BE2C (cell line): ENCODE data around the gene HAX1.

ENCODE experiments used
- DNase-seq: peaks from one replicate; pipeline ENCODE4 v3.0.0-alpha.2; 2020
- H3K27me3 ChIP-seq: fragments of 250-450 bp; sonication (Bioruptor Pico); 2 replicates; pipeline ENCODE4 v1.5.1; 2020; ENCODE audit warnings: mild to moderate bottlenecking
- H3K36me3 ChIP-seq: fragments of 250-450 bp; sonication (Bioruptor Pico); 2 replicates; pipeline ENCODE4 v1.5.1; 2020; ENCODE audit warnings: mild to moderate bottlenecking
- H3K4me1 ChIP-seq: fragments of 250-450 bp; sonication (Bioruptor Pico); 2 replicates; pipeline ENCODE4 v1.5.1; 2020
- H3K4me3 ChIP-seq: 2 replicates; pipeline ENCODE4 v1.5.1; 2011; ENCODE audit warnings: low read depth, low read length
- H3K9me3 ChIP-seq: fragments of 250-450 bp; sonication (Bioruptor Pico); 2 replicates; pipeline ENCODE4 v1.5.1; 2020
- TF ChIP-seq, protein P1 (sequence below): IDR thresholded peaks from 2 replicates; pipeline ENCODE4 v1.5.1; 2012; ENCODE audit warnings: mild to moderate bottlenecking, low read depth, low read length

The HAX1 gene

DNA sequence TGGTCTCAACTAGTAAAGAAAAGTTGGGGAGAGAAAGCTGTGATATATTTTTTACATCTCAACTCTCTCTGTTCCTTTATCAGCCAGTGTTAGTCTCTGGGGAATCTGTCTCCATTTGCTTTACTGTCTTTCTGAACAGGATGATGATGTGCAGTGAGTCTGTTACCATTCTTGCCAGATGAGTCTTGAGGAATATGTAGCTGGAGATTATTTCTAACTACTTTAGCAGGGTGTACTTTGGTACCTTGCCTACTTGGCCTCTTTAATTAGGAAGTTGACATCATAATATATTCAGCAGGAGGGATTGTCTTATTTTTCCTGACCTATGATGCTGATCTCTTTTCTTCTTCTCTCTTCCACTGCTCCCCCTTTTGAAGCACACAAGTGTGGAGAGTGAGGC is 15.7 kb upstream of the HAX1 start:
- Histone ChIP-seq H3K4me3 (no peak overlapping the region), H3K27me3 (no peaks in the 10 kb centered on the region), H3K36me3 (peaks cover 100% of the 10 kb centered on the region), H3K4me1 (no peaks in the 10 kb centered on the region), H3K9me3 (no peaks in the 10 kb centered on the region)
- TF ChIP-seq, protein P1, sequence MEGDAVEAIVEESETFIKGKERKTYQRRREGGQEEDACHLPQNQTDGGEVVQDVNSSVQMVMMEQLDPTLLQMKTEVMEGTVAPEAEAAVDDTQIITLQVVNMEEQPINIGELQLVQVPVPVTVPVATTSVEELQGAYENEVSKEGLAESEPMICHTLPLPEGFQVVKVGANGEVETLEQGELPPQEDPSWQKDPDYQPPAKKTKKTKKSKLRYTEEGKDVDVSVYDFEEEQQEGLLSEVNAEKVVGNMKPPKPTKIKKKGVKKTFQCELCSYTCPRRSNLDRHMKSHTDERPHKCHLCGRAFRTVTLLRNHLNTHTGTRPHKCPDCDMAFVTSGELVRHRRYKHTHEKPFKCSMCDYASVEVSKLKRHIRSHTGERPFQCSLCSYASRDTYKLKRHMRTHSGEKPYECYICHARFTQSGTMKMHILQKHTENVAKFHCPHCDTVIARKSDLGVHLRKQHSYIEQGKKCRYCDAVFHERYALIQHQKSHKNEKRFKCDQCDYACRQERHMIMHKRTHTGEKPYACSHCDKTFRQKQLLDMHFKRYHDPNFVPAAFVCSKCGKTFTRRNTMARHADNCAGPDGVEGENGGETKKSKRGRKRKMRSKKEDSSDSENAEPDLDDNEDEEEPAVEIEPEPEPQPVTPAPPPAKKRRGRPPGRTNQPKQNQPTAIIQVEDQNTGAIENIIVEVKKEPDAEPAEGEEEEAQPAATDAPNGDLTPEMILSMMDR = no peak
- no peak for DNase-seq

DNA sequence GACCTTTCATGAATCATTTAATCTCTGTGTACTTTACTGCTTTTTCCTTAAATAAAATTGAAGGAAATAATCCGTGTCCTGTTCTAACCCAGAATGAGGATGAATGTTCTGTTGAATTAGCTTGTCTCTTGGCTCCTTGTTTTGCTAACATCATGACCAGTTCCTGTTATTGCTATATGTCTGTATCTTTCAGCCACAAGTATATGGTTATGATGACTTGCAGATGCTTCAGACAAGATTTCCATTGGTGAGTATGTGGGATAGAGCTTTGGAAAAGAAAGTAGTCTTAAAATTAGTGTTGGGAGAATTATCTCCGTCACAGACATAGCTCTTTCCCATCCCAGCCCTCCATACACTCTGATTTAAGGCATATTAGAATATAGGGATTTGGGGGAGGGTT is 13.6 kb upstream of the HAX1 start:
- no peaks in the 10 kb centered on the region; the same call in 1 of the 2 replicates for H3K4me1 ChIP-seq
- H3K4me3 ChIP-seq = no peak overlapping the region
- DNase-seq = no peak
- H3K27me3 ChIP-seq = no peaks in the 10 kb centered on the region
- H3K9me3 ChIP-seq = no peaks in the 10 kb centered on the region
- TF ChIP-seq, protein P1 = no peak
- H3K36me3 ChIP-seq = peaks cover 98% of the 10 kb centered on the region

DNA sequence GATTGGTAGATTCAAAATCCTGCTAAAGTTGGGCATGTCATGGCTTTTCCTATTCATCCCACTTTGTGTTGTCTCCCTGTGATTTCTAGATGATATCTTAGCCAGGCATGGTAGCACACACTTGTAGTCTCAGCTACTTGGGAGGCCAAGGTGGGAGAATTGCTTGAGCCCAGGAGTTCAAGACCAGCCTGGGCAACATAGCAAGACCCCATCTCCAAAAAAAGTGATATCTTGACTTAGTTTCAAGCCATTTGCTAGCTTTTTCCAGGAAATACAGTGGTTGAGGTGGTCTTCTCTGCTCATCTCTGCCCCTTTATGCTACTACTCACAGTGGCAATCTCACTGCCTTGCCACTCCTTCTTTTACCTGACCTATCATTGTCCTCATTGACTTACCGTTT is 12.3 kb upstream of the HAX1 start:
- DNase-seq = no peak
- Histone ChIP-seq H3K4me1 (no peaks in the 10 kb centered on the region; the same call in 1 of the 2 replicates), H3K27me3 (no peaks in the 10 kb centered on the region), H3K9me3 (no peaks in the 10 kb centered on the region), H3K4me3 (no peak overlapping the region), H3K36me3 (peaks cover 92% of the 10 kb centered on the region)
- TF ChIP-seq, protein P1 = no peak

DNA sequence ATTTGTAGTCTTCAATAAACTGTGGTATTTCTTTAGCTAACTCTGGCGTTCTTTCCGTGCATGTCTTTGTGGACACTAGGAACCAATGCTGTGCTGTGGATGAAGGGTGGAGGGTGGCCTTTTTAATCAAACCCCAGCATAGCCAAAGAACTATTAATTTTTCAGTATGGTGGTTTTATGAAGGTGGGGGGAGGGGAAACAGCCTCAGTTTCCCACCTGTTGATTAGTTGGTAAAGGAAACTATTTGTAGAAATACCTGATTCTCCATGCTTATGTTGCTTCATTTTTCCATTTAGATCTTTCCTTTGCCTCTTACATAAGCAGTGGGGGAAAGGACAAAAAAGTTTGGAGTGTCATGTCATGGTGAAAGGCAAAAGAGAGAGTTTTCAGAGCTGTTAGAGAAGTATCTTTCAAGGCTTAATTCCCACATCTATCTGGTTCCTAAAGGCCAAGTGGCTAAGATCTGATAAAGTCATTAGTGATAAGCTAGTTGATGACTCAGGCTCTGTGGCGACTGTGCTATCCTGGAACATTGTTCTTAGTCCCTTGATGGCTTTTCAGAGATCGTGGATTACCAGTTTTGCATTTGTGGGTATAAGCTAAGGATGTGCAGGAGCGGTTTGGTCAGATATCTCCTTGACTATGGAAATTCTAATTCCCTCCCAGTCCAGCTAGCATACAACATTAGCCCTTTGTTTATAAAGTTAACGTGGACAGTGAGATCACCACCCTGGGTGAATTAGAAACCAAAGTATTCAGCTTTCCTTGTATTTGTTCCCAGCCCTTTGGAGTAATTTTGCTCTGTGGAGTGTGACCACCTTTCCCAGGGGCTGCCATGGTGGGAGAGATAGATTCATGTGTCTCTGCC is 8.7 kb upstream of the HAX1 start:
- Histone ChIP-seq H3K9me3 (no peaks in the 10 kb centered on the region), H3K4me3 (no peak overlapping the region), H3K4me1 (no peaks in the 10 kb centered on the region; the same call in 1 of the 2 replicates), H3K27me3 (no peaks in the 10 kb centered on the region), H3K36me3 (peaks cover 79% of the 10 kb centered on the region)
- TF ChIP-seq, protein P1 = no peak
- DNase-seq = no peak

DNA sequence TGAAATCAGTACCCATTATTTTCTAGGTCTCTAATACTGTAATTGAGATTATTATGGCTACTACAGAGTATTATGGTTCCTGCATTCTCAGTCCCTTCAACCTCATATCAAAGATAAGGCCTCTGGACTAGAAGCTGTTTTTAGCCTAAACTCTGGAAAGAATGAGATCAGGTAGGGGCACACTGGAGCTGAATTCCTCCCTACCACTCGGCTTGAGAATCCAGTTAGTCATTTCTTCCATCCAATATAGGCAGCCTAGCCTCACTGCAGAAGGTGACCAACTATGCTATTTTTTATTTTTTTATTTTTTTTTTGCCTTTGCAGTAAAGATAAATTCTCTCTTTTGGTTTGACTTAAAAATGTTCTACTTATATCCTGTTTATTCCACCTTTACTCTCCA is 8.0 kb upstream of the HAX1 start:
- no peak overlapping the region for H3K4me3 ChIP-seq

More for the DNA sequence above, 8.0 kb upstream of the HAX1 start:
- Histone ChIP-seq H3K9me3 (no peaks in the 10 kb centered on the region), H3K4me1 (no peaks in the 10 kb centered on the region; the same call in 1 of the 2 replicates), H3K27me3 (no peaks in the 10 kb centered on the region), H3K36me3 (peaks cover 78% of the 10 kb centered on the region)
- TF ChIP-seq, protein P1 = no peak
- DNase-seq = no peak
